HG02588 (cell line): ENCODE results near the gene GALNT2.

Experiments
- ATAC-seq: cut with Tn5 transposase; IDR thresholded peaks from one replicate; pipeline ENCODE4 v1.9.1; 2021; ENCODE audit warnings: mild to moderate bottlenecking, moderate library complexity; ENCODE audit not compliant: unreplicated experiment

The GALNT2 gene

DNA sequence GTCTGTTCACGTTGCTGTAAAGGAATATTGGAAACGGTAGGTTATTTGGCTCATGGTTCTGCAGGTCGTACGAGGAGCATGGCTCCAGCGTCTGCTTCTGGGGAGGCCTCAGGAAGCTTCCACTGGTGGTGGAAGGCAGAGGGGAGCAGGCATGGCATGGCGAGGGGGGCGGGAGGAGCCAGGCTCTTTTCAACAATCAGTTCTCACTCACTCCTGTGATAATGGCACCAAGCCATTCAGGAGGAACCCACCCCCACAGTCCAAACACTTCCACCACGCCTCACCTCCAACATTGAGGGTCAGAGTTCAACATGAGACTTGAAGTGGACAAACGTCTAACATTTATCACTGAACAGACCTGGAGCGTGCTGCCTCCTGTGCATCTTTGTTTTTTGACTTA, 217.9 kb downstream of the GALNT2 start:
- no peak for ATAC-seq

GRCh38 chr1:230285351-230285750, 218.3 kb downstream of the GALNT2 start:
- ATAC-seq = no peak

DNA sequence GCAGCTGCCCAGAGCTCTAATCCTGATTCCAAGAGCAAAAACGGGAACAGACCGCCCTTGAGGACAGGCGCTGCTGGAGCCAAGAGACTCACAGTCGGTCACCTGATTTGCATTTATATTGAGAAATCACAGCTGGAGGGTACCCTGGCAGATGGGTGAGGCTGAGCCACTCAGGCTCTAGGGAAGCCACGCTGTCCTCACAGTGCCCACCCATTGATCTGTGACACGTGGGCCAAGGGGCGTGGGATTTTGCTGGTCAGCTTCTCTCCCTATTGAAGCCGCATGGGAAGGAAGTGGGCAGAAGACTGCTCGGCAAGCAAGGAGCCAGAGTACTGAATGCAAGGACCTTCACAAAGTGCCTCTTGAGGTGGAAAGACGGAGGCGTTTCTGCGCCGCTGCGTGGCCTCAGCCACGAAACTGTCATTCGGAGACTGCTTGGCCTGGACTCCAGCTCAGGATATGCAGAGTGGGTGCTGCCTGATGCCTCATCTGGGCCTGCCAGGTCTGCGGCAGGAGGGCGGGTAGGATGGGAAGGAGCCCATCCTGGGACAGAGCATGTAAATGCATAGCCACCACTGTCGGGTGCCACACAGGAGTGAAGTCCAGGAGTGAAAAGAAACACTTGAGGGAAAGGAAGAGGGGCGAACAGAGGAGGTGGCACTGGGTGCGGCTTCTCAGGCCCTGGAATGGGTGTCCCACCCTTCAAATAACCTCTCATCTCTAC, 219.3 kb downstream of the GALNT2 start:
- no peak for ATAC-seq

GRCh38 chr1:230286890-230287269, 219.8 kb downstream of the GALNT2 start:
- ATAC-seq = no peak

DNA sequence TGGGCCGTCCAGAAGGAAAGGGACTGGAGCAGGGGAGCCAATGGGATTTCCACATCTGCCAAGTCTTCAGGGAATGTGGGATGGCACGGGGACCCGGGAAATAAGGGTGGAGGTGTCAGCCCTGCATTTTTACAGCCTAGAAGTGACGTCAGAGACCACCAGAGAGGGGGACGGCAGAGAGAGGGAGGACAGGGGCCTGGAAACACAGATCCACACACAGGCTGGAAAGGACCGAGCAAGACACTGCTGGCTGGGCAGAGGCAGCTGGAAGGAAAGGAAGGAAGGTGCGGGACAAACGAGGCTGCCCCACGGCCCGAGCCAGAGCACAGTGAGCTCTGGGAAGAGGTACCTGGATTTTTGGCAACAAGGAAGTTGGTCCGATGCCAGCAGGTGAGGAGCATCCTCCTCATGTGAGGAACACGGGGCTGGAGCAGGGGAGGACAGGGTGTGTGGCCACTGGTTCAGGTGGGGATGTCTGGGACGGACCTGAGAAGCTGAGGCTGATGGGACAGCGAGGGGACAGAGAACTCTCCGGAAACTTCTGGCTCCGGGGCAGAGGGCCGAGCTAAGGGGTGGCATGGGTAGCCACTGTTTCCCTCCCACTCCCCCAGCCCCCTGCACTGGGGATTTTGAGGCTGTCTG, 220.8 kb downstream of the GALNT2 start:
- ATAC-seq = no peak

- no peak for ATAC-seq
These were observed 221.8 kb downstream of the GALNT2 start for GRCh38 chr1:230288641-230289349.

GRCh38 chr1:230289350-230289644, 222.3 kb downstream of the GALNT2 start:
- ATAC-seq = no peak

GRCh38 chr1:230291731-230292620, 224.9 kb downstream of the GALNT2 start:
- no peak for ATAC-seq

- ATAC-seq = no peak
These were observed 225.8 kb downstream of the GALNT2 start for GRCh38 chr1:230292689-230293389.

DNA sequence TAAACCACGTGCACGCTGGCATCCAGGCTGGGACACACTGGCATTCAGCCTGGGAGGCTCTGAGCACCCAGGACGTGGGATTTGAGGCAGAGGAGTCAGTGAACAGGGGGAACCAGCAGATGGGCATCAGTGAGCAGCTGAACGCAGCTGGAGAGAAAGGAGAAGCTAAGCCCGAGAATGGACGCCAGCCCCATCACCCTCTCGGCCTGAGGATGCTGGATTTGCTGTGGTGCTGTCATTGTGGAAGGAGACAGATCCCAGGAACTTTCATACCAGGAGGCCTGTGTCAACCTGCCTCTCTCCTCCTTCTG, 226.3 kb downstream of the GALNT2 start:
- no peak for ATAC-seq

DNA sequence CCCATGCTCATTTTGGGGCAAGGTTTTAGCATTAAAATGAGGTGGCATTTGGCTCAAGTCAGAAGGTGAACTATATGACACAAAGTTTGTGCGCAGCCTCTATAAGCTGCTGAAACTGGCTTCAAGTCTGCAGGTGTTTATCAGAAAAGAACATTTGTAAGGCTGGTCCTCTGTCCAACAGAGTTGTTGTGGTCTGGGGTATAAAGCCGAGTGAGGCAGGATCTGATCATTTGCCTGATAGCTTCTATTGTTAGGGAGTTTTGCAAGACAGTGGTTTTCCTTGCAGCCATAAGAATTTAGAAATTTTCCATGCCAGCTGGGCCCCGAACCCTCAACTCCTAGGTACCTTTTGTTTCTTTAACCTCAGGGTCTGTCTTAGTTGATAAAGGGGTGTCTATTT, 228.3 kb downstream of the GALNT2 start:
- ATAC-seq = no peak

GRCh38 chr1:230299191-230300006, 232.4 kb downstream of the GALNT2 start:
- ATAC-seq = no peak

DNA sequence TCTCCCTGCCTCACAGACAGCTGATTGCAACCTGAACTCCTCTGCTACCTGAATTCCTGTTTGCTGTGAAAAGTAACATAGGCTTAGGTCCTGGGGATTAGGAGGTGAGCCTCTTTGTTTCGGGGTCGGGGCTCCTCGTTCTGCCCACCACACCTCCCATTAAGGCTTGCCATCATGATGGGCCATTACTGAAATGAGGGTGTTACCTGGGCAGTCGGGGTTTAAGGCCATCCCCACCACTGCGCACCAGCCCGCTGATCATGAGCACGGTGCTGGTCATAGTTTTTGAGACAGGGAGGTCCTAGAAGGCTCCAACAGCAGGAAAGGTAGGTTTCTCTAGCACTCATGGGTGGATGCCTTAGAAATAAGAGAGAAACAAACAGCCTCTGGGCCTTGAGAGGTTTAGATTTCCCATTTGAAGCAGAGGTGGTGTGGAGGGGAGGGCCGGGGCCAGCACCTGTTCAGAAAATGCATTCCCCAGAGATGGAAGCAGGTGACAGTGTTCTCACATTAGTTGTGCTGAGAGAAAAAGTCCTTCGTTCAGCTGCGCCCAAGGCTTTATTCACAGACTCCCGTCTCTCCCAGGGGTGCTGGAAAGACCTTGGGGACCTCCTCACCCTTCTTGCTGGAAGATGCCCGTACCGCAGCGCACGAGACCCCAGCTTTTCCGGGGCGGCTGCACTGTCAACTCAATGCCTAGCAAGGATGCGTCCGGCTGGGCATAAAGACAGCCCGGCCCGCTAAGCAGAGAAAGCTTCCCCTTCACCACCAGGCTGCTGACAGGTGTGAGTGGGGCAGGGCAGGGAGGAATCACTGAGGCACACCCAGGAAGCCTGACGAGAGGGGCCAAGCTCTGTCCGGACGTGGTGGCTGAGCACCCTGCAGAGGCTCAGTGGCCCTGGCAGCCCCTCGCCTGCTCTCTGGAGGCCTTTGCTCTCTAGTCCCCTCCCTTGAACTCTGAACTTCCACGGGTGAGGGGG, 233.6 kb downstream of the GALNT2 start:
- ATAC-seq = no peak

GRCh38 chr1:230301322-230301721, 234.3 kb downstream of the GALNT2 start:
- ATAC-seq = no peak

GRCh38 chr1:230301822-230302221, 234.8 kb downstream of the GALNT2 start:
- no peak for ATAC-seq

- ATAC-seq = no peak
These were observed 236.0 kb downstream of the GALNT2 start for GRCh38 chr1:230303069-230303468.

DNA sequence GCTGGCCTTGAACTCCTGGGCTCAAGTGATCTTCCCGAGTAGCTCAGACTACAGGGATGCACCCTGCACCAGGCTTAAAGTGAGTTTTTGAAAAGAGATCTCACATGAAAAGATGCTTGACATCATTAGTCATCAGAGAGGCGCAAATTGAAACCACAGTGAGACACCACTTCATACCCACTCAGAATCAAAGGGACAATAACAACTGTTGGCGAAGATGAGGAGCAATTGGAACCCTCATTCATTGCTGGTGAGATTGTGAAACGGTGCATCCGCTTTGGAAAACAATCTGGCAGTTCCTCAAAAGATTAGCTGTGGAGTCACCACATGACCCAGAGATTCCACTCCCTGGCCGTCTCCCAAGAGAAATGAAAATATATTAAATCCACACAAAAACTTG, 236.8 kb downstream of the GALNT2 start:
- no peak for ATAC-seq

DNA sequence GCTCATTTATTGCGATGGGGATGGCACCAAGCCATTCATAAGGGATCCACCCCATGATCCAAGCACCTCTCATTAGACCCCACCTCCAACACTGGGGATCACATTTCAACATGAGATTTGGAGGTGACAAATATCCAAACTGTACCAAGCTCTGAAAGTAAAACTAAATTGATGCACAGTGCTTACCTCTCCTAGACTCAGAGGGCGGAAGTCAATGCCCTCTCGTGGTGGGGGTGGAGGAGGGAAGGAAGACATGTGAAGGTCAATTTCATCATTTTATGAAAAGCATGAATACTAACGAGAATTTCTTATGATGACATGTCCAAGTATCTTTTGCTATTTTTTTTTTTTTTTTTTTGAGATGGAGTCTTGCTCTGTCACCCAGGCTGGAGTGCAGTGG, 239.1 kb downstream of the GALNT2 start:
- ATAC-seq = no peak

DNA sequence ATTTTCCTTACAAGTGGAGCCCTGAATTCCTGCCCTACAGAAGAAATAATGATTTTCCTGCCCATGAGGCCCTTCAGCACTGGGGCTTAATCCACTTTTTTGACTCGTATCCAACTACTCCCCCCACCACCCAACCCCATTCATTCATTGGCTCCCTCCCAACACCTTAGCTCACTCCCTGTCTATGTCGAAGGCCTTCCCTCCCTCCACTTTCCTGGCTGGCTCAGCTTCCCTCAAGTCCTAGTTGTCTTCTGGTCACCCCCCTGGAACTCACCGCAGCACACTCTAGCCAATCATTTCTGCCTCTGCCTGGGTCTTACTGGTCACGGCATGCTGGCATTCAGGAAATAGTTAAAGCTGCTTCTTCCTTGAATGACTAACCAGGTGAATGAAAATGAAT, 240.2 kb downstream of the GALNT2 start:
- ATAC-seq = no peak
